Left lung (tissue), 10 donors: ENCODE measurements around the gene CGN. TPM values are rescaled to one million over a fixed set of nuclear protein-coding genes. Genes with fewer than 3 reads are reported as not detected.

Source experiments
- ATAC-seq: fragments of 200-7000 bp; cut with Tn5 transposase; one replicate; pipeline ENCODE4 v1.9.1; 2020; ENCODE audit warnings: moderate library complexity
- DNase-seq, 4 donors: peaks; one replicate each; pipeline ENCODE4 v3.0.0-alpha.2; 2013 to 2020
- H3K27ac ChIP-seq, 2 donors: fragments of 200-600 bp; sonication (generic) in 1 of 2; one replicate each; pipeline versions ENCODE4 v1.5.0 to v1.8.0; 2020 to 2021
- H3K27me3 ChIP-seq, 2 donors: fragments of 200-600 bp; sonication (generic) in 1 of 2; one replicate each; pipeline versions ENCODE4 v1.5.0 to v1.8.0; 2020 to 2021
- H3K36me3 ChIP-seq, 2 donors: fragments of 200-600 bp; sonication (generic) in 1 of 2; one replicate each; pipeline versions ENCODE4 v1.5.0 to v1.8.0; 2020 to 2021
- H3K4me1 ChIP-seq, 2 donors: fragments of 200-600 bp; one replicate each; pipeline ENCODE4 v1.8.0; 2021
- H3K4me3 ChIP-seq, 2 donors: fragments of 200-600 bp; sonication (generic) in 1 of 2; one replicate each; pipeline versions ENCODE4 v1.5.0 to v1.8.0; 2020 to 2021; ENCODE audit warnings: mild to moderate bottlenecking in 1 of 2
- H3K9me3 ChIP-seq, 2 donors: fragments of 200-600 bp; sonication (generic) in 1 of 2; one replicate each; pipeline versions ENCODE4 v1.5.0 to v1.8.0; 2020 to 2021
- CTCF ChIP-seq, 2 donors: fragments of 200-600 bp; sonication (generic) in 1 of 2; IDR thresholded peaks; one replicate each; pipeline versions ENCODE4 v1.5.0 to v1.8.0; 2021; ENCODE audit warnings: antibody characterized with exemption in 2 of 2
- intact Hi-C, 2 donors: fragments of 100-400 bp; cut with DNase I; formaldehyde crosslinking; loops; one replicate each; pipeline versions ENCODE4 v1.11.2 to v1.14.2; 2022
- polyA plus RNA-seq, 6 donors: library from polyadenylated mRNA; unstranded; fragments of 120-200 nt; gene quantifications; one replicate each; pipeline ENCODE4 v1.2.1, GENCODE V29; 2013; ENCODE audit not compliant: insufficient read length in 6 of 6
- total RNA-seq, 2 donors: library from RNA; stranded (reverse); fragmentation: NEBNext Ultra II Directional; extraction: Animal tissue kit (Norgen Biotek cat#: 25700); gene quantifications; one replicate each; pipeline ENCODE4 v1.2.1, GENCODE V29; 2021
- donor health status: DM: no; HTN: yes; CAD: no.
- donor health status: DM: no; HTN: no; CAD: no.

The CGN gene
- total and polyA plus RNA-seq, 8 donors = 32.8 to 83.0 (median 47.9) TPM

GRCh38 chr1:151539321-151540020 lies 28.3 kb downstream of the CGN start:
- DNase-seq (peak; percentile 46 to 92 (median 90)), ATAC-seq (peak; percentile 82)
- no peak for TF ChIP-seq CTCF (IDR thresholded peaks at IDR 0.05)
- Histone ChIP-seq H3K27me3 (peaks cover 0 to 11% of the 10 kb centered on the region in 2 donors), H3K4me3 (peak overlapping the region; percentile 40 to 70), H3K36me3 (no peaks in the 10 kb centered on the region), H3K9me3 (no peaks in the 10 kb centered on the region), H3K27ac (peak overlapping the region; percentile 71 to 74), H3K4me1 (peaks cover 3 to 20% of the 10 kb centered on the region in 2 donors)
- intact Hi-C loops = no loop called here

- DNase-seq = peak; percentile 73 to 96 (median 92)
- Histone ChIP-seq H3K4me3 (peak within 1 kb of the TSS; percentile 40 to 70), H3K36me3 (no peaks in the 10 kb centered on the region), H3K9me3 (no peaks in the 10 kb centered on the region), H3K4me1 (peaks cover 3 to 20% of the 10 kb centered on the region in 2 donors), H3K27me3 (peaks cover 0 to 11% of the 10 kb centered on the region in 2 donors), H3K27ac (peak within 1 kb of the TSS; percentile 71 to 74)
- no peak for TF ChIP-seq CTCF (IDR thresholded peaks at IDR 0.05)
- intact Hi-C loops = no loop called here
- ATAC-seq = peak; percentile 94
Measured at GRCh38 chr1:151540021-151540981, 29.1 kb downstream of the CGN start, which contains the start of gene TUFT1. Gene TUFT1, plus strand, starts transcription at chr1:151540309. Its CDS starts 58 bp downstream, at chr1:151540367.

DNA sequence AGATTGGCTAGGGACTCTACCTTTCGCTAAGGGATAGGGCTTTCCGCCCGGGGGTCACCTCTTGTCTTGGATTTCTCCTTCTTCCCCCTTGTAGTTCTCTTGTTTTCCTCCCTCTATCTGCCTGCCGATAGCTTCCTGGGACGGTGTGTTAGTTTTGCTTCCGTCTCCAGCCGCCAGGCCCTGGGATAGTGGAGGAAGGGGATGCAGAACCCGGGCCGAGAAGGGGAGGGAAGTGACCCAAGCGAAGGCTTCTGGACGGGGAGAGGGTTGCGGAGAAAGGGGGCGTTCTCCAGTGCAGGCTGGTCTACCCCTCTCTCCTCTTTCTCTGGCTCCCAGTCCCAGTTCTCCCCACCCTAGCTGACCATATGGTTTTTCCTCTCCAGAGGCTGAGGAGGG lies 29.8 kb downstream of the CGN start:
- TF ChIP-seq CTCF (IDR thresholded peaks at IDR 0.05) = no peak
- no peaks in the 10 kb centered on the region for H3K9me3 ChIP-seq
- no peaks in the 10 kb centered on the region for H3K36me3 ChIP-seq
- DNase-seq (no peak), ATAC-seq (peak; percentile 11)
- H3K27me3 ChIP-seq = peaks cover 0 to 11% of the 10 kb centered on the region in 2 donors
- intact Hi-C loops = no loop called here
- H3K27ac ChIP-seq = peak overlapping the region; percentile 71 to 74
- H3K4me1 ChIP-seq = peaks cover 3 to 20% of the 10 kb centered on the region in 2 donors
- peak overlapping the region; percentile 40 to 70 for H3K4me3 ChIP-seq

DNA sequence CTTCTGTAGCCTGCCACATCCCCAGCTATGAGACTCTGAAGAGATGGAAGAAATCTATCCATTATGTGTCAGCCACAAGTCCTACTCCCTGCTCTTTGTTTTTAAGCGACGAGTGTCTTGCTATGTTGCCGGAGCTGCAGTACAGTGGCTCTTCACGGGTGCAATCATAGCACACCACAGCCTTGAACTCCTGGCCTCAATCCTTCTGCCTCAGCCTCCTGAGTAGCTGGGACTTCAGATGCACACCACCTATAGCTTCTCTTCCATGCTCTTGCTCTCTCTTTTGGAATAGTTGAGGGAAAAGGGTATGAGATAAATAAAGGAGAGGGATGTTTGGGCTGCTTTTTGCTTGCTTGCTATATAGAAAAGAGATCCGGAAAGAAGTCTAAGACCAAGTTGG lies 30.6 kb downstream of the CGN start:
- intact Hi-C loops = no loop called here
- DNase-seq (no peak), ATAC-seq (no peak)
- no peaks in the 10 kb centered on the region for H3K9me3 ChIP-seq
- peaks cover 5 to 21% of the 10 kb centered on the region in 2 donors for H3K4me1 ChIP-seq
- H3K4me3 ChIP-seq = peak overlapping the region in 1 of 2 donors; percentile 70
- no peak for TF ChIP-seq CTCF (IDR thresholded peaks at IDR 0.05)
- peaks cover 0 to 11% of the 10 kb centered on the region in 2 donors for H3K27me3 ChIP-seq
- no peaks in the 10 kb centered on the region for H3K36me3 ChIP-seq
- H3K27ac ChIP-seq = no peak overlapping the region

- peaks cover 0 to 11% of the 10 kb centered on the region in 2 donors for H3K27me3 ChIP-seq
- no peak overlapping the region for H3K4me3 ChIP-seq
- ATAC-seq (no peak), DNase-seq (no peak)
- no peaks in the 10 kb centered on the region for H3K36me3 ChIP-seq
- intact Hi-C loops = no loop called here
- H3K27ac ChIP-seq = no peak overlapping the region
- no peak for TF ChIP-seq CTCF (IDR thresholded peaks at IDR 0.05)
- no peaks in the 10 kb centered on the region for H3K9me3 ChIP-seq
- H3K4me1 ChIP-seq = peaks cover 8 to 31% of the 10 kb centered on the region in 2 donors
Measured at GRCh38 chr1:151542710-151543129, 31.5 kb downstream of the CGN start.
